ENCODE data around the gene AIPL1.

The AIPL1 gene

DNA sequence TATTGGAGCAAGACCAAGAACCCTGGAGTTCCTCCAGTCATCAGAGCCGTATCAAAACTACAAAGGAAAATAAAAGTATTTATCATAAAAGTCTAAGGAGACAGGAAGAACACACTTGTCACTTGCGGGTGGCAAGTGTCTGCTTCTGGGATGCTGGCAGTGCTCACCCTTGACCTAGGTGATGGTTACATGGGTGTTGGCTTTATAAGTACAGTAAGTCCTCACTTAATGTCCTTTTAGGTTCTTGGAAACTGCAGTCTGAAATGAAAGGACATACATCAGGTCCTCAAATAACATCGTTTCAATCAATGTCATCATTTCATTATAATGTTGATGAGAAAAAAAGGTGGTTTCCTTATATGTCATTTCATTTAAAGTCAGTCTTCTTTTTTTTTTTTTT is 3.0 kb upstream of the AIPL1 start:
- TF ChIP-seq CTCF (IDR thresholded peaks at IDR 0.05; ENCODE audit: low read depth, low read length) = no peak
- H3K4me3 ChIP-seq (replicated peaks in 1 of 2; ENCODE audit: low read depth in 2 of 2, low read length in 2 of 2) = no peak overlapping the region
- DNase-seq (ENCODE audit: low read depth in 2 of 2) = no peak

- no peak for DNase-seq (ENCODE audit: low read depth in 2 of 2)
- H3K4me3 ChIP-seq (replicated peaks in 1 of 2; ENCODE audit: low read depth in 2 of 2, low read length in 2 of 2) = no peak overlapping the region
- no peak for TF ChIP-seq CTCF (IDR thresholded peaks at IDR 0.05; ENCODE audit: low read depth, low read length)
Measured at GRCh38 chr17:6437466-6437865, 2.5 kb upstream of the AIPL1 start.

DNA sequence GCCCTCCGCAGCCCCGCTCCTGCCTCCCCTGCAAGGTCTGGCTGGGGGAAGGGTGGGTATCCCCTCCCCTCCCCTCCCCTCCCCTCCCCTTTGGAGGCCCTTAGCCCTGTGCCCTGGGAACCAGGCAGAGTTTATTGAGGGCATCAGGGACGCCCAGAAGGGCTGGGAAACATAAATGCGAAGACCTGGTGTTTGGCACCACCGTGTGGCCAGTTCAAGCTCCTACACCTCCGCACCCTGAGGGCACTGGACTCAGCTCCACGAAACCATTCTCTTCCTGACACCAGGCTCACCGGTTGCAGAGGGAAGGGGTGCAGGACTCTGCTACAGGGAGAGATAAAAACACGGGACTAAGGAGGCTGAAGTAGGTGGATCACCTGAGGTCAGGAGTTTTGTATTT is 1.0 kb upstream of the AIPL1 start:
- TF ChIP-seq CTCF (IDR thresholded peaks at IDR 0.05; ENCODE audit: low read depth, low read length) = peak; percentile 88
- peak; percentile 74 to 75 for DNase-seq (ENCODE audit: low read depth in 2 of 2)
- H3K4me3 ChIP-seq (replicated peaks in 1 of 2; ENCODE audit: low read depth in 2 of 2, low read length in 2 of 2) = no peak overlapping the region

DNA sequence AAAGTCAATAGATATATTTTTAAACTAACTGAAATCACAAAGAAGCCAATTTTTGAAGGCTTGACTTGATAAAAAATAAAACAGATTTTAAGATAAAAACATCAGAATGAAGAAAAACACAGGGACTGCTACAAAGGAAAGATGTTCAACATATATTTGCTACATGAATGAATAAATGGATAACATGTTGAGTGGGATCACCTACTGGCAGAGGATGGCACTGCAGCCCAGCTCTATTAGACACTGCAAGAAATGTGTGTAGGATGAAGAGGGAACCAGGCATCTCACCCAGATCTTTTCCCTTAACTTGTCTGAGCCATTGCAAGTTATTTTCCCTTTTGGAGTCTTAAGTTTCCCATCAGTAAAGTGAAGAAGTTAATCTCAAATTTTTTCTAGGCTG is 4.2 kb downstream of the AIPL1 start:
- TF ChIP-seq CTCF (IDR thresholded peaks at IDR 0.05; ENCODE audit: low read depth, low read length) = peak; percentile 49
- DNase-seq (ENCODE audit: low read depth in 2 of 2) = no peak
- H3K4me3 ChIP-seq (replicated peaks in 1 of 2; ENCODE audit: low read depth in 2 of 2, low read length in 2 of 2) = no peak overlapping the region

GRCh38 chr17:6429266-6429665 is 5.7 kb downstream of the AIPL1 start:
- no peak for TF ChIP-seq CTCF (IDR thresholded peaks at IDR 0.05; ENCODE audit: low read depth, low read length)
- DNase-seq (ENCODE audit: low read depth in 2 of 2) = no peak
- H3K4me3 ChIP-seq (replicated peaks in 1 of 2; ENCODE audit: low read depth in 2 of 2, low read length in 2 of 2) = no peak overlapping the region

- no peak for DNase-seq (ENCODE audit: low read depth in 2 of 2)
- TF ChIP-seq CTCF (IDR thresholded peaks at IDR 0.05; ENCODE audit: low read depth, low read length) = no peak
- H3K4me3 ChIP-seq (replicated peaks in 1 of 2; ENCODE audit: low read depth in 2 of 2, low read length in 2 of 2) = no peak overlapping the region
Measured at GRCh38 chr17:6428207-6428965, 6.5 kb downstream of the AIPL1 start.
